PC-9 (cell line): Measurements from ENCODE around the gene TRAF1. TPM values are rescaled to one million over a fixed set of nuclear protein-coding genes. Genes with fewer than 3 reads are reported as not detected.

Experiments
- BruUV-seq: library from RNA; stranded (reverse); fragments of 400-500 nt; replicated peaks from 2 replicates; lab custom pipeline; 2021; lab: Mats Ljungman, UMichigan
- CTCF ChIA-PET: fragments of 300-600 bp; sonication (Branson Sonifier 250); formaldehyde crosslinking; loops from one replicate; lab custom pipeline; 2022; ENCODE audit warnings: antibody characterized with exemption; lab: Charles Lee
- POLR2A ChIA-PET: fragments of 300-600 bp; sonication (Branson Sonifier 250); formaldehyde crosslinking; loops from one replicate; lab custom pipeline; 2022; ENCODE audit warnings: antibody characterized with exemption; ENCODE audit not compliant: unreplicated experiment; lab: Charles Lee
- DNase-seq, 2 experiments: peaks; one replicate each; pipeline versions ENCODE4 v3.0.0 to v3.0.0-alpha.2; 2015 to 2022; ENCODE audit warnings: mixed read lengths in 1 of 2
- H2AFZ ChIP-seq: fragments of 200-600 bp; sonication (generic); 2 replicates; pipeline ENCODE4 v1.8.1; 2017; ENCODE audit warnings: antibody characterized with exemption
- H3F3A ChIP-seq: fragments of 200-600 bp; sonication (generic); 2 replicates; pipeline ENCODE4 v1.8.1; 2017; ENCODE audit warnings: antibody characterized with exemption, mild to moderate bottlenecking, low read depth; ENCODE audit not compliant: insufficient read depth
- H3K27ac ChIP-seq: fragments of 200-600 bp; sonication (generic); 2 replicates; pipeline ENCODE4 v1.6.1; 2016; ENCODE audit warnings: mixed run types
- H3K27me3 ChIP-seq: fragments of 200-600 bp; sonication (generic); 2 replicates; pipeline ENCODE4 v1.6.1; 2016; ENCODE audit warnings: low read depth, mixed run types; ENCODE audit not compliant: insufficient read depth
- H3K36me3 ChIP-seq: fragments of 200-600 bp; sonication (generic); 2 replicates; pipeline ENCODE4 v1.6.1; 2016; ENCODE audit warnings: low read depth, mixed run types
- H3K4me1 ChIP-seq: fragments of 200-600 bp; sonication (generic); replicated peaks from 2 replicates; pipeline ENCODE4 v1.6.1; 2016; ENCODE audit warnings: mixed run types; ENCODE audit not compliant: insufficient read depth
- H3K4me2 ChIP-seq: fragments of 200-600 bp; sonication (generic); 2 replicates; pipeline ENCODE4 v1.6.1; 2017; ENCODE audit warnings: mixed run types
- H3K4me3 ChIP-seq: fragments of 200-600 bp; sonication (generic); 2 replicates; pipeline ENCODE4 v1.6.1; 2016; ENCODE audit warnings: mixed run types
- H3K79me2 ChIP-seq: fragments of 200-600 bp; sonication (generic); 2 replicates; pipeline ENCODE4 v1.6.1; 2017; ENCODE audit warnings: low read depth, mixed run types
- H3K9me2 ChIP-seq: fragments of 200-600 bp; sonication (generic); 2 replicates; pipeline ENCODE4 v1.8.1; 2017; ENCODE audit warnings: mild to moderate bottlenecking; ENCODE audit not compliant: insufficient read depth
- H3K9me3 ChIP-seq: fragments of 200-600 bp; sonication (generic); 2 replicates; pipeline ENCODE4 v1.8.1; 2016; ENCODE audit warnings: low read depth; ENCODE audit not compliant: insufficient read depth
- H4K20me1 ChIP-seq: fragments of 200-600 bp; sonication (generic); 2 replicates; pipeline ENCODE4 v1.8.1; 2017; ENCODE audit not compliant: insufficient read depth
- CTCF ChIP-seq: fragments of 200-600 bp; sonication (generic); conservative IDR thresholded peaks from 2 replicates; pipeline ENCODE4 v1.6.1; 2017; ENCODE audit warnings: mixed run types, antibody characterized with exemption, mild to moderate bottlenecking, moderate library complexity
- EZH2 ChIP-seq: fragments of 200-600 bp; sonication (generic); IDR thresholded peaks from 2 replicates; pipeline ENCODE4 v1.8.0; 2017; ENCODE audit warnings: antibody characterized with exemption, low read depth
- intact Hi-C: fragments of 100-400 bp; cut with micrococcal nuclease; formaldehyde crosslinking; loops from one replicate; pipeline ENCODE4 v1.10.0; 2022; ENCODE audit not compliant: unreplicated experiment
- total RNA-seq: library from RNA; stranded (reverse); gene quantifications from 2 replicates; pipeline ENCODE4 v1.2.3, GENCODE V29; 2021

TRAF1 gene
- total RNA-seq, 1 experiment from 2014 or later: 2.7 TPM

- ChIA-PET POLR2A (no interaction called here), CTCF (no interaction called here)
- H3K4me1 ChIP-seq: peaks cover 8% of the 10 kb centered on the region
- no peaks in the 10 kb centered on the region for H3K36me3 ChIP-seq
- no peak overlapping the region for H2AFZ ChIP-seq
- no peaks in the 10 kb centered on the region for H3K79me2 ChIP-seq
- no peak overlapping the region for H3K4me3 ChIP-seq
- H4K20me1 ChIP-seq: no peaks in the 10 kb centered on the region
- BruUV-seq: no TSS peak
- no peaks in the 10 kb centered on the region for H3F3A ChIP-seq
- H3K9me2 ChIP-seq: no peaks in the 10 kb centered on the region
- no peak for TF ChIP-seq CTCF
- TF ChIP-seq EZH2: no peak
- H3K4me2 ChIP-seq: no peak overlapping the region
- intact Hi-C loops: no loop called here
- H3K27ac ChIP-seq: no peak overlapping the region
- no peaks in the 10 kb centered on the region for H3K9me3 ChIP-seq
- DNase-seq: no peak
- H3K27me3 ChIP-seq: no peaks in the 10 kb centered on the region
These were observed 62.8 kb downstream of the TRAF1 start for GRCh38 chr9:120863833-120864232.

- H4K20me1 ChIP-seq: no peaks in the 10 kb centered on the region
- CTCF ChIA-PET: no interaction called here
- no peaks in the 10 kb centered on the region for H3K9me3 ChIP-seq
- POLR2A ChIA-PET: no interaction called here
- no peaks in the 10 kb centered on the region for H3K36me3 ChIP-seq
- intact Hi-C loops: no loop called here
- no peak overlapping the region for H3K4me2 ChIP-seq
- H2AFZ ChIP-seq: no peak overlapping the region
- DNase-seq: no peak
- H3F3A ChIP-seq: no peaks in the 10 kb centered on the region
- no TSS peak for BruUV-seq
- H3K27ac ChIP-seq: no peak overlapping the region
- H3K9me2 ChIP-seq: no peaks in the 10 kb centered on the region
- no peaks in the 10 kb centered on the region for H3K79me2 ChIP-seq
- no peak for TF ChIP-seq CTCF
- no peak for TF ChIP-seq EZH2
- H3K27me3 ChIP-seq: no peaks in the 10 kb centered on the region
- H3K4me3 ChIP-seq: no peak overlapping the region
- H3K4me1 ChIP-seq: no peaks in the 10 kb centered on the region
These were observed 64.1 kb downstream of the TRAF1 start for GRCh38 chr9:120862452-120862851.

DNA sequence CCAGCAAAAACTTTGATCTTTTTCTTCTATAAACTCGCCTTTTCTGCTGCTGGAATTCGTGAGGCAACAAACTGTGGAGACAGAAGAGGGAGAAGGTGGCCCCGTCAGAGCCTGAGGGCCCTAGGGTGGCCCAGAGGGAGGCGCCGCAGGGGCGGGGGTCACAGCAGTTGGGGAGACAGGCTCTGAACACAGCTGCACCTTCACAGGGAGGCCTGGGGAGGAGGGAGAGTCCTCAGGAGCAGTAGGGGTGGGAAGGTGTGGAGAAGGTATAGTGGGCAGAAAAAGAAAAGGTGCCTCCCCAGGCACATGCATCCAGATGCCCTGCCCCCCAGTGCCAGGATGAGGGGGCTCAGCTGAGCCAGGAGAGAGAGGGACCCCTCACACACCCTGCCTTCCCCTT lies 64.7 kb downstream of the TRAF1 start:
- Histone ChIP-seq H3K9me3 (no peaks in the 10 kb centered on the region), H3K27me3 (no peaks in the 10 kb centered on the region), H3K79me2 (no peaks in the 10 kb centered on the region), H3K4me1 (no peaks in the 10 kb centered on the region), H3K4me3 (no peak overlapping the region), H3K9me2 (no peaks in the 10 kb centered on the region), H4K20me1 (no peaks in the 10 kb centered on the region), H3K27ac (no peak overlapping the region), H3F3A (no peaks in the 10 kb centered on the region), H3K4me2 (no peak overlapping the region), H3K36me3 (no peaks in the 10 kb centered on the region), H2AFZ (no peak overlapping the region)
- intact Hi-C loops: no loop called here
- POLR2A ChIA-PET: no interaction called here
- BruUV-seq: no TSS peak
- no peak for TF ChIP-seq EZH2
- TF ChIP-seq CTCF: no peak
- DNase-seq: no peak
- CTCF ChIA-PET: no interaction called here
